ENCODE measurements around the gene ACP2.

Gene ACP2

GRCh38 chr11:47274495-47275235, 26.1 kb upstream of the ACP2 start:
- no peak for DNase-seq (ENCODE audit: extremely low read depth, low read depth)

GRCh38 chr11:47272706-47273105, 24.1 kb upstream of the ACP2 start:
- TF ChIP-seq CTCF (IDR thresholded peaks at IDR 0.05; ENCODE audit: low read depth, low read length, missing control alignments) = no peak
- no peak overlapping the region for H3K4me3 ChIP-seq (replicated peaks; ENCODE audit: low read depth, low read length)
- no peak for DNase-seq (ENCODE audit: extremely low read depth, low read depth)

More at GRCh38 chr11:47274495-47275235, 26.1 kb upstream of the ACP2 start:
- no peak overlapping the region for H3K4me3 ChIP-seq (replicated peaks; ENCODE audit: low read depth, low read length)
- TF ChIP-seq CTCF (IDR thresholded peaks at IDR 0.05; ENCODE audit: low read depth, low read length, missing control alignments) = no peak

DNA sequence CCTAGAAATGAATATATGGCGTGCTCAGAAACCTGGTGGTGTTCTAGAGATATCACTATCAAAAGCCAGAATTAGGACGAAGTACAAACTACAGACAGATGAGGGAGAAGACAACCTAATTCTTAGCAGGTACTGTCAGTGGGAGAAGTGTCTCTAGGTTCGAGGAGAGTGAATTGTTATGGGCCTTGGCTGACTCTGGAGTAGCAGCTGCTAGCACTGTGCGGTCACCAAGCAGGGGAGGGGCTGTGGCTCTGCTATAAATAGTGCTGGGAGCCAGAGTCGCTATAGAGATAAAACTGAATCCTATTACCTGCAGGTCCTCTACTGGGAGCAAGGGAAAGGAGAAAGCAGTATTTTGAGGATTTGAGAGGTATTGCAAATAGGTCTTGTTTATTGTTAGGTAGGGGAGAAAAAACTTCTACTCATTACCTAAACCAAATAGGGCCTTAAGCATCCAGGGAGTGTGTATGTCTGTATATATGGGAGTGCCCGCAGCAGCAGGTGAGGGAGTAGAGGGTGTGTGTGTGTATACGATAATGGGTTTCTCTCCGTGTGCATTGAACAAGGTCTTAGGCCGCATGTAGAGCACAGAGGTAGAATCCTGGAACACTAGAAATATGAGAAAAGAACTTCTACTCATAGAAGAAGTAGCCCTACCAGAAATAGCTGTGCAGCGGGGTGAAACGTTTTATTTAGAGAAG, 23.5 kb upstream of the ACP2 start:
- DNase-seq (ENCODE audit: extremely low read depth, low read depth) = no peak
- no peak overlapping the region for H3K4me3 ChIP-seq (replicated peaks; ENCODE audit: low read depth, low read length)
- no peak for TF ChIP-seq CTCF (IDR thresholded peaks at IDR 0.05; ENCODE audit: low read depth, low read length, missing control alignments)

DNA sequence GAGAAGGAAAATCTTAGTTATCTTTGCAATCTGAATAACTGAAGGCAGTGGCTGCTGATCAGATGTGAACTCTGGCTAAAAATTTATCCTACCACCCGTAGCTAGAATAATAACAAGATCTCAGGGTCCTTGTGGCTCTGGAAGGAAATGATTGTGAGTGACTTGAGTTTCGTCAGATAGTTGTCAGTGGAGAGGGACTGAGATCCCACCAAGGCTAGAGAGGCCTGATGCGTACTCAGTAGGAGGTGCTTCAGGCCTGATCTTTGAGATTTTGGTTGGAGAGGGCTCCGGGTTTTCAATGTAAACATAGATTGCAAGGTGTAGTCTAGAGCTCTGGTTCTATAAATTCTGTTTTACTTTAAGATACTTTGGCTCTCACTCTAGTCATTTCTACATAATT, 22.7 kb upstream of the ACP2 start:
- peak overlapping the region; percentile 80 for H3K4me3 ChIP-seq (replicated peaks; ENCODE audit: low read depth, low read length)
- TF ChIP-seq CTCF (IDR thresholded peaks at IDR 0.05; ENCODE audit: low read depth, low read length, missing control alignments) = no peak
- no peak for DNase-seq (ENCODE audit: extremely low read depth, low read depth)

GRCh38 chr11:47270331-47271271, 22.0 kb upstream of the ACP2 start:
- no peak for TF ChIP-seq CTCF (IDR thresholded peaks at IDR 0.05; ENCODE audit: low read depth, low read length, missing control alignments)
- peak overlapping the region; percentile 80 for H3K4me3 ChIP-seq (replicated peaks; ENCODE audit: low read depth, low read length)
- no peak for DNase-seq (ENCODE audit: extremely low read depth, low read depth)

DNA sequence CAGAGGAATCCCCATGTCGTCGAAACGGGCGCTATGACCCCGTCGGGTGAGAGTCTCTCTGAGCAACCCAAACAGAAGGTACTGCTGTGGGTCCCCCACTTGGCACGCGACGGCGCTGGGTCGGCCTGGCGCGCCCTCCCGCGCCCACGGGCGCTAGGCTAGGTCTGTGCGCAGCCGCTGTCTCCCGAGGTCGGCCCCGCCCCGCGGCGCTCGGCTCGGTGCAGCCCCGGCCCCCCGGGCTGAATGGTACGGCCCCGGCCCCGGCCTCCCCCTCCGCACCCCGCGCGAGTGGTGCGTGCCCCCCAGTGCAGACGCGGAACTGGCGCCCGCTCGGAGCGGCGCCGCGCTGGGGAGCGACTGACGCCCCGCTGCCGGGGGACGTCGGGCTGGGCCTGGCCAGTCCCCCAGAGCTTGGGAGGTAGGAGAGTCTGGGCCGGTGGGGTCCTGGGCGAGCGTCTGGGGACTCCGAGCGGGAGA, 21.3 kb upstream of the ACP2 start, which contains the start of gene MADD:
Gene MADD, plus strand, starts transcription at position 305 of the 477 bp plus-strand sequence.
- H3K4me3 ChIP-seq (replicated peaks; ENCODE audit: low read depth, low read length) = peak within 1 kb of the TSS; percentile 80
- no peak for DNase-seq (ENCODE audit: extremely low read depth, low read depth)
- no peak for TF ChIP-seq CTCF (IDR thresholded peaks at IDR 0.05; ENCODE audit: low read depth, low read length, missing control alignments)

Measured in HFF-Myc (cell line).